SK-N-SH (cell line): Measurements from ENCODE around the gene IL22. TPM values are rescaled to one million over a fixed set of nuclear protein-coding genes. Genes with fewer than 3 reads are reported as not detected.

Experiments used
- CTCF ChIA-PET: fragments of 300-600, 350-600 bp; formaldehyde crosslinking; extraction: SDS; loops from one replicate; lab custom pipeline; 2021; lab: Yijun Ruan, JAX
- POLR2A ChIA-PET: fragments of 350-600 bp; sonication (Branson Sonifier 250); formaldehyde crosslinking; extraction: SDS; loops from one replicate; lab custom pipeline; 2020; ENCODE audit warnings: antibody characterized with exemption, inconsistent platforms; lab: Yijun Ruan, JAX
- DNase-seq: peaks from one replicate; pipeline ENCODE4 v3.0.0; 2012
- H2AFZ ChIP-seq: fragments of 200-600 bp; sonication (generic); 2 replicates; pipeline ENCODE4 v1.8.1; 2016; ENCODE audit warnings: antibody characterized with exemption, mild to moderate bottlenecking, low read depth
- H3F3A ChIP-seq: fragments of 200-600 bp; sonication (generic); replicated peaks from 2 replicates; pipeline ENCODE3; 2016; ENCODE audit warnings: antibody characterized with exemption, mild to moderate bottlenecking; ENCODE audit not compliant: insufficient read depth
- H3K27ac ChIP-seq, 2 experiments: fragments of 200-500 bp in 1 of 2; fragments of 200-600 bp in 1 of 2; sonication (Bioruptor generic) in 1 of 2; sonication (generic), shearing (Covaris generic) in 1 of 2; 2 replicates each; pipeline versions ENCODE4 v1.5.1 to v1.6.1; 2014 to 2016; ENCODE audit warnings: low read depth in 2 of 2, inconsistent platforms in 1 of 2, low read length in 1 of 2, mild to moderate bottlenecking in 1 of 2, mixed read lengths in 1 of 2
- H3K27me3 ChIP-seq: fragments of 200-600 bp; sonication (generic), shearing (Covaris generic); 2 replicates; pipeline ENCODE4 v1.6.1; 2016; ENCODE audit warnings: mixed run types; ENCODE audit not compliant: insufficient read depth
- H3K36me3 ChIP-seq, 2 experiments: fragments of 200-500 bp in 1 of 2; fragments of 200-600 bp in 1 of 2; sonication (Bioruptor generic) in 1 of 2; sonication (generic) in 1 of 2; replicated peaks in 1 of 2; 2 replicates each; pipeline versions ENCODE3 to v1.5.1; 2014 to 2016; ENCODE audit warnings: low read length in 1 of 2, mild to moderate bottlenecking in 1 of 2; ENCODE audit not compliant: insufficient read depth in 2 of 2, control insufficient read depth in 1 of 2
- H3K4me1 ChIP-seq, 2 experiments: fragments of 200-500 bp in 1 of 2; fragments of 200-600 bp in 1 of 2; sonication (Bioruptor generic) in 1 of 2; sonication (generic), shearing (Covaris generic) in 1 of 2; 2 replicates each; pipeline versions ENCODE4 v1.5.1 to v1.6.1; 2014 to 2016; ENCODE audit warnings: low read depth in 1 of 2, low read length in 1 of 2, mixed run types in 1 of 2; ENCODE audit not compliant: insufficient read depth in 2 of 2, control insufficient read depth in 1 of 2
- H3K4me2 ChIP-seq: fragments of 200-600 bp; sonication (generic), shearing (Covaris generic); 2 replicates; pipeline ENCODE4 v1.6.1; 2017; ENCODE audit warnings: mixed run types
- H3K4me3 ChIP-seq, 2 experiments: fragments of 200-500 bp in 1 of 2; fragments of 200-600 bp in 1 of 2; sonication (Bioruptor generic) in 1 of 2; sonication (generic), shearing (Covaris generic) in 1 of 2; 2 replicates each; pipeline versions ENCODE4 v1.5.1 to v1.8.1; 2014 to 2016; ENCODE audit warnings: low read depth in 2 of 2, inconsistent platforms in 1 of 2, low read length in 1 of 2, mild to moderate bottlenecking in 1 of 2, mixed read lengths in 1 of 2, moderate library complexity in 1 of 2
- H3K79me2 ChIP-seq: fragments of 200-600 bp; sonication (generic); 2 replicates; pipeline ENCODE4 v1.8.1; 2017; ENCODE audit warnings: mild to moderate bottlenecking; ENCODE audit not compliant: insufficient read depth
- H3K9ac ChIP-seq: fragments of 200-600 bp; sonication (generic); 2 replicates; pipeline ENCODE4 v1.6.1; 2017; ENCODE audit warnings: mixed run types
- H3K9me2 ChIP-seq: fragments of 200-600 bp; sonication (generic); 2 replicates; pipeline ENCODE4 v1.6.1; 2017; ENCODE audit warnings: mixed run types
- H3K9me3 ChIP-seq: fragments of 200-600 bp; sonication (generic); 2 replicates; pipeline ENCODE4 v1.6.1; 2017; ENCODE audit warnings: mixed run types, mild to moderate bottlenecking, moderate library complexity
- H4K20me1 ChIP-seq: fragments of 200-600 bp; sonication (generic); 2 replicates; pipeline ENCODE4 v1.6.1; 2017; ENCODE audit warnings: mild to moderate bottlenecking, mixed run types; ENCODE audit not compliant: insufficient read depth
- EP300 ChIP-seq, 2 experiments: IDR thresholded peaks; 2 replicates each; pipeline versions ENCODE4 v1.4.0 to v1.6.1; 2012; ENCODE audit warnings: borderline replicate concordance in 1 of 2, low read depth in 1 of 2, low read length in 1 of 2
- FOSL2 ChIP-seq: IDR thresholded peaks from 2 replicates; pipeline ENCODE4 v1.4.0; 2012; ENCODE audit warnings: low read depth, mild to moderate bottlenecking, moderate library complexity, borderline replicate concordance
- FOXJ3 ChIP-seq: sonication (generic); formaldehyde crosslinking; IDR thresholded peaks from 2 replicates; pipeline ENCODE4 v1.5.1; 2020; ENCODE audit warnings: mild to moderate bottlenecking, missing genetic modification reagents
- FOXM1 ChIP-seq: IDR thresholded peaks from 2 replicates; pipeline ENCODE4 v1.4.0; 2012; ENCODE audit warnings: low read depth, mild to moderate bottlenecking
- GATA2 ChIP-seq: sonication (generic); formaldehyde crosslinking; IDR thresholded peaks from 2 replicates; pipeline ENCODE4 v1.5.0; 2020; ENCODE audit warnings: mild to moderate bottlenecking, missing genetic modification reagents
- MEF2A ChIP-seq: IDR thresholded peaks from 2 replicates; pipeline ENCODE4 v1.4.0; 2012; ENCODE audit warnings: low read depth, borderline replicate concordance
- NRF1 ChIP-seq: IDR thresholded peaks from 2 replicates; pipeline ENCODE4 v1.6.1; 2012; ENCODE audit warnings: low read depth, mild to moderate bottlenecking, low read length
- RAD21 ChIP-seq: IDR thresholded peaks from 2 replicates; pipeline ENCODE4 v1.6.1; 2012; ENCODE audit warnings: mild to moderate bottlenecking, low read length
- RXRA ChIP-seq: IDR thresholded peaks from 2 replicates; pipeline ENCODE4 v1.4.0; 2012; ENCODE audit warnings: low read depth, mild to moderate bottlenecking, borderline replicate concordance
- SIN3A ChIP-seq: IDR thresholded peaks from 2 replicates; pipeline ENCODE4 v1.6.1; 2012; ENCODE audit warnings: low read depth, mild to moderate bottlenecking, low read length, moderate library complexity, borderline replicate concordance
- SMC3 ChIP-seq: IDR thresholded peaks from 2 replicates; pipeline ENCODE4 v1.6.1; 2012; ENCODE audit warnings: low read depth, low read length, improper control_type of control experiment
- TCF12 ChIP-seq: IDR thresholded peaks from 2 replicates; pipeline ENCODE4 v1.4.0; 2012
- YY1 ChIP-seq: IDR thresholded peaks from 2 replicates; pipeline ENCODE4 v1.4.0; 2012; ENCODE audit warnings: low read depth, mild to moderate bottlenecking
- WGBS: methylation state at CpG from one replicate; pipeline ENCODE4 v1.1.6; 2017; ENCODE audit warnings: low lambda C conversion rate; 5-methylcytosine and 5-hydroxymethylcytosine counted together
- polyA plus RNA-seq, 3 experiments: library from polyadenylated mRNA; depleted of rRNA; stranded (reverse); fragments of >200 nt; gene quantifications; 2 replicates each; pipeline ENCODE4 v1.2.3, GENCODE V29; 2012
- TF ChIP-seq, protein P1 (sequence below): IDR thresholded peaks from 2 replicates; pipeline ENCODE4 v1.4.0; 2012; ENCODE audit warnings: low read depth
- TF ChIP-seq, protein P2 (sequence below): IDR thresholded peaks from 2 replicates; pipeline ENCODE4; 2012
- TF ChIP-seq, protein P3 (sequence below): IDR thresholded peaks from 2 replicates; pipeline ENCODE4 v1.4.0; 2012; ENCODE audit warnings: low read depth, borderline replicate concordance
- TF ChIP-seq, protein P4 (sequence below): IDR thresholded peaks from 2 replicates; pipeline ENCODE4 v1.4.0; 2012; ENCODE audit warnings: low read depth, borderline replicate concordance
- TF ChIP-seq, protein P5 (sequence below): fragments of 200-600 bp; sonication (generic); IDR thresholded peaks from 2 replicates; pipeline ENCODE4 v1.6.1; 2017; ENCODE audit warnings: antibody characterized with exemption, mild to moderate bottlenecking, moderate library complexity
- TF ChIP-seq, protein P6 (sequence below): fragments of 150-350 bp; IDR thresholded peaks from 2 replicates; pipeline ENCODE4 v1.6.1; 2017; ENCODE audit warnings: antibody characterized with exemption, low read length, low read depth, borderline replicate concordance

The IL22 gene
- polyA plus RNA-seq, 1 of the 3 experiments (the other 2 are of a cell fraction): not detected

DNA sequence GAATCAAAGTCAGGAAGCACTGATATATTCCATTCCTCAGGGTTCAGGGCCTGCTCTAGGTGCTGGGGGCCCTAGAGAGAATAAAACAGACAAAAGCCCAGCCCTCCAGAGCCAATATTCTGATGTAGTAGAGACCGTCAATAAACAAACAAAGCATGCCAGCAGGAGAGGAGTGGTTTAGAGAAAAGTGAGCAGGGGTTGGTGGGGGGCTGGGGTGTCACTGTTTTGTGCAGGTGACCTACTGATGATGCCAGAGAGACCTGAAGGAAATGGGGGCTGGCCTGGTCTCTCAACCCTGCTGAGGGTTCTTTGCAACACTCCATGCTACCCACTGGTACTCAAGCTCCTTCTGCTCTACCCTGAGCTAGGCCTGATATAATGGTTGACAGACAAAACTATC lies 54.3 kb downstream of the IL22 start:
- Histone ChIP-seq H3K9ac (no peak overlapping the region), H3K27ac (no peak overlapping the region), H3K9me3 (no peaks in the 10 kb centered on the region)
- WGBS: 78% methylated on average over 1 of the region's 1 CpG
- CTCF ChIA-PET: interaction anchor here (1.7 kb wide), 1 partner anchor 24 kb away, joined by 6 read pairs; no protein-coding TSS in a partner anchor
- TF ChIP-seq EP300 (IDR thresholded peaks at IDR 0.05; ENCODE audit: borderline replicate concordance in 1 of 2, low read depth in 1 of 2, low read length in 1 of 2) (no peak), TCF12 (no peak), GATA2 (CRISPR knock-in tag) (no peak), FOXM1 (no peak), MEF2A (no peak), FOSL2 (no peak), SIN3A (no peak), RAD21 (no peak), NRF1 (no peak), YY1 (no peak), SMC3 (no peak), RXRA (no peak), FOXJ3 (CRISPR knock-in tag) (no peak)
- TF ChIP-seq, protein P1, sequence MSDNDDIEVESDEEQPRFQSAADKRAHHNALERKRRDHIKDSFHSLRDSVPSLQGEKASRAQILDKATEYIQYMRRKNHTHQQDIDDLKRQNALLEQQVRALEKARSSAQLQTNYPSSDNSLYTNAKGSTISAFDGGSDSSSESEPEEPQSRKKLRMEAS: no peak
- TF ChIP-seq, protein P2, sequence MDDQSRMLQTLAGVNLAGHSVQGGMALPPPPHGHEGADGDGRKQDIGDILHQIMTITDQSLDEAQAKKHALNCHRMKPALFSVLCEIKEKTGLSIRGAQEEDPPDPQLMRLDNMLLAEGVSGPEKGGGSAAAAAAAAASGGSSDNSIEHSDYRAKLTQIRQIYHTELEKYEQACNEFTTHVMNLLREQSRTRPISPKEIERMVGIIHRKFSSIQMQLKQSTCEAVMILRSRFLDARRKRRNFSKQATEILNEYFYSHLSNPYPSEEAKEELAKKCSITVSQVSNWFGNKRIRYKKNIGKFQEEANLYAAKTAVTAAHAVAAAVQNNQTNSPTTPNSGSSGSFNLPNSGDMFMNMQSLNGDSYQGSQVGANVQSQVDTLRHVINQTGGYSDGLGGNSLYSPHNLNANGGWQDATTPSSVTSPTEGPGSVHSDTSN: no peak
- TF ChIP-seq, protein P3, sequence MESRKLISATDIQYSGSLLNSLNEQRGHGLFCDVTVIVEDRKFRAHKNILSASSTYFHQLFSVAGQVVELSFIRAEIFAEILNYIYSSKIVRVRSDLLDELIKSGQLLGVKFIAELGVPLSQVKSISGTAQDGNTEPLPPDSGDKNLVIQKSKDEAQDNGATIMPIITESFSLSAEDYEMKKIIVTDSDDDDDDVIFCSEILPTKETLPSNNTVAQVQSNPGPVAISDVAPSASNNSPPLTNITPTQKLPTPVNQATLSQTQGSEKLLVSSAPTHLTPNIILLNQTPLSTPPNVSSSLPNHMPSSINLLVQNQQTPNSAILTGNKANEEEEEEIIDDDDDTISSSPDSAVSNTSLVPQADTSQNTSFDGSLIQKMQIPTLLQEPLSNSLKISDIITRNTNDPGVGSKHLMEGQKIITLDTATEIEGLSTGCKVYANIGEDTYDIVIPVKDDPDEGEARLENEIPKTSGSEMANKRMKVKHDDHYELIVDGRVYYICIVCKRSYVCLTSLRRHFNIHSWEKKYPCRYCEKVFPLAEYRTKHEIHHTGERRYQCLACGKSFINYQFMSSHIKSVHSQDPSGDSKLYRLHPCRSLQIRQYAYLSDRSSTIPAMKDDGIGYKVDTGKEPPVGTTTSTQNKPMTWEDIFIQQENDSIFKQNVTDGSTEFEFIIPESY: no peak
- TF ChIP-seq, protein P4, sequence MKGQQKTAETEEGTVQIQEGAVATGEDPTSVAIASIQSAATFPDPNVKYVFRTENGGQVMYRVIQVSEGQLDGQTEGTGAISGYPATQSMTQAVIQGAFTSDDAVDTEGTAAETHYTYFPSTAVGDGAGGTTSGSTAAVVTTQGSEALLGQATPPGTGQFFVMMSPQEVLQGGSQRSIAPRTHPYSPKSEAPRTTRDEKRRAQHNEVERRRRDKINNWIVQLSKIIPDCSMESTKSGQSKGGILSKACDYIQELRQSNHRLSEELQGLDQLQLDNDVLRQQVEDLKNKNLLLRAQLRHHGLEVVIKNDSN: no peak
- TF ChIP-seq, protein P5, sequence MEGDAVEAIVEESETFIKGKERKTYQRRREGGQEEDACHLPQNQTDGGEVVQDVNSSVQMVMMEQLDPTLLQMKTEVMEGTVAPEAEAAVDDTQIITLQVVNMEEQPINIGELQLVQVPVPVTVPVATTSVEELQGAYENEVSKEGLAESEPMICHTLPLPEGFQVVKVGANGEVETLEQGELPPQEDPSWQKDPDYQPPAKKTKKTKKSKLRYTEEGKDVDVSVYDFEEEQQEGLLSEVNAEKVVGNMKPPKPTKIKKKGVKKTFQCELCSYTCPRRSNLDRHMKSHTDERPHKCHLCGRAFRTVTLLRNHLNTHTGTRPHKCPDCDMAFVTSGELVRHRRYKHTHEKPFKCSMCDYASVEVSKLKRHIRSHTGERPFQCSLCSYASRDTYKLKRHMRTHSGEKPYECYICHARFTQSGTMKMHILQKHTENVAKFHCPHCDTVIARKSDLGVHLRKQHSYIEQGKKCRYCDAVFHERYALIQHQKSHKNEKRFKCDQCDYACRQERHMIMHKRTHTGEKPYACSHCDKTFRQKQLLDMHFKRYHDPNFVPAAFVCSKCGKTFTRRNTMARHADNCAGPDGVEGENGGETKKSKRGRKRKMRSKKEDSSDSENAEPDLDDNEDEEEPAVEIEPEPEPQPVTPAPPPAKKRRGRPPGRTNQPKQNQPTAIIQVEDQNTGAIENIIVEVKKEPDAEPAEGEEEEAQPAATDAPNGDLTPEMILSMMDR: no peak
- TF ChIP-seq, protein P6, sequence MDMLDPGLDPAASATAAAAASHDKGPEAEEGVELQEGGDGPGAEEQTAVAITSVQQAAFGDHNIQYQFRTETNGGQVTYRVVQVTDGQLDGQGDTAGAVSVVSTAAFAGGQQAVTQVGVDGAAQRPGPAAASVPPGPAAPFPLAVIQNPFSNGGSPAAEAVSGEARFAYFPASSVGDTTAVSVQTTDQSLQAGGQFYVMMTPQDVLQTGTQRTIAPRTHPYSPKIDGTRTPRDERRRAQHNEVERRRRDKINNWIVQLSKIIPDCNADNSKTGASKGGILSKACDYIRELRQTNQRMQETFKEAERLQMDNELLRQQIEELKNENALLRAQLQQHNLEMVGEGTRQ: no peak
- TF ChIP-seq, all 33 proteins: peak for 0
- Histone ChIP-seq H4K20me1 (no peaks in the 10 kb centered on the region), H3K79me2 (no peaks in the 10 kb centered on the region), H3K9me2 (no peaks in the 10 kb centered on the region), H3K36me3 (no peaks in the 10 kb centered on the region), H3K27me3 (peaks cover 13% of the 10 kb centered on the region; the same call in 1 of the 2 replicates), H3K4me2 (no peak overlapping the region), H3K4me3 (no peak overlapping the region), H2AFZ (no peak overlapping the region), H3K4me1 (no peaks in the 10 kb centered on the region; a peak in 1 of 4 replicates), H3F3A (peaks cover 6% of the 10 kb centered on the region)
- POLR2A ChIA-PET: no interaction called here
- no peak for DNase-seq
